Endothelial cell of umbilical vein (primary cell): ENCODE measurements around the gene COG2. TPM values are rescaled to one million over a fixed set of nuclear protein-coding genes. Genes with fewer than 3 reads are reported as not detected.

Experiments
- BruUV-seq: library from RNA; stranded (reverse); fragments of 400-500 nt; replicated peaks from 2 replicates; lab custom pipeline; 2021; lab: Mats Ljungman, UMichigan
- CTCF ChIA-PET: fragments of 300-600, 350-600 bp; sonication (Branson Sonifier 250); formaldehyde crosslinking; loops from one replicate; lab custom pipeline; 2021; ENCODE audit warnings: antibody characterized with exemption, inconsistent platforms; lab: Charles Lee
- POLR2A ChIA-PET: fragments of 300-600, 350-600 bp; sonication (Branson Sonifier 250); formaldehyde crosslinking; loops from one replicate; lab custom pipeline; 2021; ENCODE audit warnings: antibody characterized with exemption, inconsistent platforms; lab: Charles Lee
- DNase-seq: peaks from one replicate; pipeline ENCODE4 v3.0.0-alpha.2; 2011; ENCODE audit warnings: low read depth, low spot score
- FAIRE-seq: peaks from 2 replicates; lab custom pipeline; 2011; peaks lifted over from hg19 to GRCh38; lab: Jason Lieb, UNC
- H2AFZ ChIP-seq: 2 replicates; pipeline ENCODE4 v1.6.0; 2012; ENCODE audit warnings: low read depth, low read length, control low read depth, inconsistent platforms
- H3K27ac ChIP-seq: 2 replicates; pipeline ENCODE4 v1.5.1; 2011; ENCODE audit warnings: low read depth, mild to moderate bottlenecking, control low read depth, low read length, moderate library complexity; ENCODE audit not compliant: insufficient read depth
- H3K27me3 ChIP-seq, 2 experiments: 2 replicates each; pipeline versions ENCODE4 v1.6.0 to v1.6.1; 2011; ENCODE audit warnings: low read length in 2 of 2, mixed read lengths in 1 of 2; ENCODE audit not compliant: control insufficient read depth in 2 of 2, insufficient read depth in 2 of 2
- H3K36me3 ChIP-seq, 2 experiments: 2 replicates in 1 of 2; 3 replicates in 1 of 2; pipeline ENCODE4 v1.5.1; 2011; ENCODE audit warnings: low read length in 2 of 2, mild to moderate bottlenecking in 1 of 2, moderate library complexity in 1 of 2; ENCODE audit not compliant: control insufficient read depth in 2 of 2, insufficient read depth in 2 of 2; ENCODE audit errors: extremely low read depth in 1 of 2
- H3K4me1 ChIP-seq: 3 replicates; pipeline ENCODE4 v1.5.1; 2011; ENCODE audit warnings: mild to moderate bottlenecking, low read length; ENCODE audit not compliant: control insufficient read depth, insufficient read depth; ENCODE audit errors: extremely low read depth
- H3K4me2 ChIP-seq: 2 replicates; pipeline ENCODE4 v1.6.1; 2011; ENCODE audit warnings: low read length, control low read depth, mixed read lengths; ENCODE audit not compliant: insufficient read depth
- H3K4me3 ChIP-seq, 3 experiments: fragments of 200-600 bp in 1 of 3; sonication (generic), shearing (Covaris generic) in 1 of 3; replicated peaks in 1 of 3; 2 replicates each; pipeline ENCODE4 v1.5.1; 2011 to 2016; ENCODE audit warnings: control low read depth in 3 of 3, low read length in 3 of 3, mild to moderate bottlenecking in 2 of 3, inconsistent platforms in 1 of 3, low read depth in 1 of 3, moderate library complexity in 1 of 3; ENCODE audit not compliant: insufficient read depth in 1 of 3
- H3K79me2 ChIP-seq: 2 replicates; pipeline ENCODE4 v1.6.0; 2012; ENCODE audit warnings: low read length, inconsistent platforms; ENCODE audit not compliant: control insufficient read depth, insufficient read depth
- H3K9ac ChIP-seq: replicated peaks from 2 replicates; pipeline ENCODE3; 2011; ENCODE audit warnings: low read length, control low read depth; ENCODE audit not compliant: insufficient read depth; ENCODE audit errors: extremely low read depth
- H3K9me1 ChIP-seq: replicated peaks from 3 replicates; pipeline ENCODE4 v1.6.0; 2011; ENCODE audit warnings: mild to moderate bottlenecking, low read length; ENCODE audit not compliant: control insufficient read depth, insufficient read depth; ENCODE audit errors: extremely low read depth
- H3K9me3 ChIP-seq: replicated peaks from 2 replicates; pipeline ENCODE4 v1.5.1; 2012; ENCODE audit warnings: low read length, inconsistent platforms; ENCODE audit not compliant: control insufficient read depth, insufficient read depth
- H4K20me1 ChIP-seq: replicated peaks from 2 replicates; pipeline ENCODE3; 2011; ENCODE audit warnings: mild to moderate bottlenecking, low read length; ENCODE audit not compliant: control insufficient read depth, insufficient read depth; ENCODE audit errors: extremely low read depth
- CTCF ChIP-seq, 2 donors: IDR thresholded peaks; 1 replicate in 1 of 2; 2 replicates in 1 of 2; pipeline ENCODE4 v1.5.1; 2011; ENCODE audit warnings: low read length in 2 of 2, mild to moderate bottlenecking in 2 of 2, moderate library complexity in 2 of 2, control low read depth in 1 of 2, inconsistent platforms in 1 of 2, low read depth in 1 of 2; ENCODE audit not compliant: insufficient read depth in 1 of 2; ENCODE audit errors: extremely low read depth in 1 of 2
- EZH2 ChIP-seq: IDR thresholded peaks from 2 replicates; pipeline ENCODE4 v1.6.1; 2012; ENCODE audit warnings: borderline replicate concordance, low read depth, mild to moderate bottlenecking, moderate library complexity, low read length, inconsistent platforms; ENCODE audit not compliant: severe bottlenecking
- FOS ChIP-seq: IDR thresholded peaks from 2 replicates; pipeline ENCODE4 v1.6.1; 2011; ENCODE audit warnings: mild to moderate bottlenecking, low read length, moderate library complexity, borderline replicate concordance; ENCODE audit not compliant: insufficient read depth
- GATA2 ChIP-seq: IDR thresholded peaks from 2 replicates; pipeline ENCODE4 v1.7.0; 2011; ENCODE audit warnings: low read depth, mild to moderate bottlenecking, moderate library complexity, mixed read lengths, low read length; ENCODE audit not compliant: insufficient read length, insufficient read depth
- JUN ChIP-seq: IDR thresholded peaks from 2 replicates; pipeline ENCODE4 v1.6.1; 2011; ENCODE audit warnings: borderline replicate concordance, low read depth; ENCODE audit not compliant: insufficient read length, insufficient read depth
- MAX ChIP-seq: IDR thresholded peaks from 2 replicates; pipeline ENCODE4 v1.6.1; 2011; ENCODE audit not compliant: insufficient read depth, insufficient read length
- MYC ChIP-seq: IDR thresholded peaks from one replicate; pipeline ENCODE4 v1.6.1; 2011; ENCODE audit warnings: mild to moderate bottlenecking, low read depth, low read length
- POLR2A ChIP-seq: IDR thresholded peaks from 2 replicates; pipeline ENCODE4 v1.6.1; 2012; ENCODE audit warnings: low read depth, mild to moderate bottlenecking, control low read depth, low read length
- POLR2AphosphoS5 ChIP-seq: IDR thresholded peaks from 2 replicates; pipeline ENCODE4 v1.6.1; 2012; ENCODE audit warnings: low read depth, mild to moderate bottlenecking, control low read depth, low read length, moderate library complexity; ENCODE audit not compliant: insufficient read depth
- dilution Hi-C: fragments of 300-500 bp; cut with MboI; formaldehyde crosslinking; loops from one replicate; pipeline ENCODE4 v1.15.0; 2019; ENCODE audit warnings: low sequenced_read_pairs; ENCODE audit not compliant: extremely low pct_ligation_motif_present
- intact Hi-C: fragments of 100-400 bp; cut with micrococcal nuclease; formaldehyde crosslinking; loops from one replicate; pipeline ENCODE4 v1.10.0; 2022
- polyA plus RNA-seq, 4 experiments: library from polyadenylated mRNA; depleted of rRNA in 3 of 4; stranded (reverse) in 3 of 4; unstranded in 1 of 4; fragments of >200 nt; gene quantifications; 2 replicates each; pipeline versions ENCODE4 v1.2.1 to v1.2.3, GENCODE V29; 2011 to 2012; ENCODE audit warnings: missing spikeins in 1 of 4
- total RNA-seq: library from RNA; stranded (reverse); gene quantifications from 2 replicates; pipeline ENCODE4 v1.2.3, GENCODE V29; 2021

Gene COG2
- total and polyA plus RNA-seq, 2 donors (not counting 3 experiments of a cell fraction or from before 2014, with no cell fraction given): 7.6 to 24.2 TPM

DNA sequence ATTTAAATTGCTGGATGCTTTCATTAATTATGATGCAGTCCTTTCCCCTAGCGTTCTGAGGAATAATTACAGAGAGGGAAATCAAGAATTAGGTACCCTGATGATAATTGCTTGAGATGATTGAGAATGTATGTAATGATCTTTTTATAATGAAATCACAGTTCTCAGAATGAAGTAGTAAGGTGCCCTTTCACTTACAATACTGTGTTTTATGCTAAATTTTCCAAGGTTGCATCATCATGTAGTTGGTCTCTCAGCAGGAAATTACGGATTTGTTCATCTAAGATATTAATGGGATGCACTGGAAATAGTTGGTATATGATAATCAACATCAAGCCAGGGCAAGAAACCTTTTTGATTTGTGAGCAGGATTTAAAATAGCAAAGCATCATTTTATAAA is 37.5 kb downstream of the COG2 start:
- Histone ChIP-seq H3K4me3 (no peak overlapping the region), H2AFZ (no peak overlapping the region), H3K9me3 (no peaks in the 10 kb centered on the region), H3K27ac (no peak overlapping the region), H3K9ac (no peak overlapping the region), H3K4me2 (no peak overlapping the region), H3K4me1 (peaks cover 4% of the 10 kb centered on the region), H4K20me1 (no peaks in the 10 kb centered on the region), H3K9me1 (no peaks in the 10 kb centered on the region), H3K79me2 (no peaks in the 10 kb centered on the region), H3K27me3 (no peaks in the 10 kb centered on the region), H3K36me3 (peaks cover 3 to 12% of the 10 kb centered on the region in 2 experiments)
- no peak for FAIRE-seq
- dilution Hi-C loops: no loop called here
- DNase-seq: no peak
- CTCF ChIA-PET: no interaction called here
- POLR2A ChIA-PET: no interaction called here
- no peak for TF ChIP-seq GATA2
- TF ChIP-seq FOS: no peak
- no peak for TF ChIP-seq EZH2
- no peak for TF ChIP-seq MYC
- no peak for TF ChIP-seq POLR2A
- no peak for TF ChIP-seq MAX
- TF ChIP-seq JUN: no peak
- BruUV-seq: no TSS peak
- intact Hi-C loops: no loop called here

DNA sequence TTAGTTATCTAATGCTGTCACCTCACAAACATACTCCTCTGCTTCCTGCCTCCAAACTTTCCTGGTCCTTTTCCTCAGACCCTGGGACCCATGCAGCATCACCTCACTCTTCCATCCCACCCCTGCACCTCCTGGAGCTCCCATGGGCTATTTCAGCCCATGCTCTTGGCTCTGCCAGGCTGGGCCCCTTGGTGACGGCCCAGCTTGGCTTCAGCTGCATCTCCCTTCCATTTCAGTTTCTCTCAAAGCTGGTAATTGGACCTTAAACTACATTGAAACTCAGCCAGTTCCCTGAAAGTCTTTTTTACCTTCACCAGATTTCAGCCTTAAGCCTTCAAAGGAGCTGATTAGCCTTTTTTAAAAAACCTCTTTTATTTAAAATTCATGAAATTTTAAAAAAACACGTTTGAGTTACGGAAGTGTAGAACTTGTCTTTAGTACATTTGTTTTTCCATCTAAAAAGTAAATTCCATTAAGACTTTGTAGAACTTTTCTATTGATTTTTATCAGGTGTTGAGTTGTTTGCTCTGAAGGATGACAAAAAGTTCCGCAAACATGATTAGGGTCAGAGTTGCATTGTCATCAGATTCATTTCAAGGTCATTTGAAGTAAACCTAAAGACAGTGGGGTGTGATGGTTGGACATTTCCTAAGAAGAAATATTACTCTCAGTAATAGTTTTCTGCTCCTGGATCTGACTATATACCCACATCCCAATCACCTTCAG is 38.2 kb downstream of the COG2 start:
- H3K9me3 ChIP-seq: no peaks in the 10 kb centered on the region
- H3K27ac ChIP-seq: no peak overlapping the region
- no peaks in the 10 kb centered on the region for H3K27me3 ChIP-seq
- H2AFZ ChIP-seq: no peak overlapping the region
- TF ChIP-seq POLR2AphosphoS5: no peak
- TF ChIP-seq POLR2A: no peak
- no peak for TF ChIP-seq MAX
- TF ChIP-seq FOS: no peak
- TF ChIP-seq GATA2: no peak
- no peak for TF ChIP-seq CTCF (IDR thresholded peaks at IDR 0.05; ENCODE audit: extremely low read depth in 1 of 2, insufficient read depth in 1 of 2, low read depth in 1 of 2, low read length in 2 of 2)
- no peak for TF ChIP-seq EZH2
- TF ChIP-seq MYC: no peak
- TF ChIP-seq JUN: no peak
- H3K36me3 ChIP-seq: peaks cover 3 to 12% of the 10 kb centered on the region in 2 experiments
- no TSS peak for BruUV-seq
- dilution Hi-C loops: no loop called here
- no peaks in the 10 kb centered on the region for H4K20me1 ChIP-seq
- no peaks in the 10 kb centered on the region for H3K9me1 ChIP-seq
- no peak overlapping the region for H3K9ac ChIP-seq
- POLR2A ChIA-PET: no interaction called here
- intact Hi-C loops: no loop called here
- FAIRE-seq: no peak
- no peak overlapping the region for H3K4me3 ChIP-seq
- H3K4me1 ChIP-seq: peaks cover 4% of the 10 kb centered on the region
- CTCF ChIA-PET: no interaction called here
- H3K4me2 ChIP-seq: no peak overlapping the region
- DNase-seq: no peak
- no peaks in the 10 kb centered on the region for H3K79me2 ChIP-seq
